ENCODE results near the gene COL6A2. TPM values are rescaled to one million over a fixed set of nuclear protein-coding genes. Genes with fewer than 3 reads are reported as not detected.
A peak's percentile ranks its signal among the peaks of the same experiment; 100 is the strongest.

COL6A2 gene
- total RNA-seq, 1 donor from 2014 or later = 227 TPM

GRCh38 chr21:46154155-46154954 lies 56.4 kb downstream of the COL6A2 start:
- H3K9me3 ChIP-seq = no peaks in the 10 kb centered on the region
- intact Hi-C loops (cut with DNase I) = no loop called here
- H3K4me3 ChIP-seq = no peak overlapping the region
- H3K27ac ChIP-seq = no peak overlapping the region
- DNase-seq (peak; percentile 36), ATAC-seq (no peak)
- H3K27me3 ChIP-seq (ENCODE audit: low read depth) = no peaks in the 10 kb centered on the region
- peaks cover 11% of the 10 kb centered on the region for H3K4me1 ChIP-seq
- no peak for TF ChIP-seq CTCF (IDR thresholded peaks at IDR 0.05)
- no peaks in the 10 kb centered on the region for H3K36me3 ChIP-seq

- Histone ChIP-seq H3K27ac (no peak overlapping the region), H3K4me1 (peaks cover 11% of the 10 kb centered on the region), H3K36me3 (no peaks in the 10 kb centered on the region), H3K27me3 (ENCODE audit: low read depth) (no peaks in the 10 kb centered on the region), H3K9me3 (no peaks in the 10 kb centered on the region), H3K4me3 (no peak overlapping the region)
- DNase-seq = peak; percentile 39
- no peak for ATAC-seq
- TF ChIP-seq CTCF (IDR thresholded peaks at IDR 0.05) = no peak
- intact Hi-C loops (cut with DNase I) = no loop called here
These were observed 57.1 kb downstream of the COL6A2 start for GRCh38 chr21:46154955-46155513.

GRCh38 chr21:46155514-46156377 lies 57.8 kb downstream of the COL6A2 start, which contains the start of gene FTCD:
TSS of gene FTCD (minus strand) at chr21:46155579. CDS start at chr21:46155523, 56 bp downstream.
- Histone ChIP-seq H3K9me3 (no peaks in the 10 kb centered on the region), H3K27ac (no peak within 1 kb of the TSS), H3K4me3 (no peak within 1 kb of the TSS), H3K27me3 (ENCODE audit: low read depth) (no peaks in the 10 kb centered on the region), H3K36me3 (no peaks in the 10 kb centered on the region), H3K4me1 (peaks cover 11% of the 10 kb centered on the region)
- DNase-seq (peak; percentile 41), ATAC-seq (no peak)
- intact Hi-C loops (cut with DNase I) = no loop called here
- TF ChIP-seq CTCF (IDR thresholded peaks at IDR 0.05) = no peak

GRCh38 chr21:46156378-46156645 lies 58.4 kb downstream of the COL6A2 start:
- no peak for DNase-seq
- no peak for TF ChIP-seq CTCF (IDR thresholded peaks at IDR 0.05)
- intact Hi-C loops (cut with DNase I) = no loop called here
- no peak overlapping the region for H3K4me3 ChIP-seq
- ATAC-seq = no peak
- H3K27me3 ChIP-seq (ENCODE audit: low read depth) = no peaks in the 10 kb centered on the region
- H3K4me1 ChIP-seq = peaks cover 11% of the 10 kb centered on the region
- no peak overlapping the region for H3K27ac ChIP-seq
- no peaks in the 10 kb centered on the region for H3K36me3 ChIP-seq
- H3K9me3 ChIP-seq = no peaks in the 10 kb centered on the region

- ATAC-seq = no peak
- no peaks in the 10 kb centered on the region for H3K27me3 ChIP-seq (ENCODE audit: low read depth)
- H3K36me3 ChIP-seq = no peaks in the 10 kb centered on the region
- peaks cover 11% of the 10 kb centered on the region for H3K4me1 ChIP-seq
- intact Hi-C loops (cut with DNase I) = no loop called here
- no peak overlapping the region for H3K4me3 ChIP-seq
- DNase-seq = no peak
- no peak overlapping the region for H3K27ac ChIP-seq
- no peaks in the 10 kb centered on the region for H3K9me3 ChIP-seq
- TF ChIP-seq CTCF (IDR thresholded peaks at IDR 0.05) = no peak
These were observed 58.8 kb downstream of the COL6A2 start for GRCh38 chr21:46156678-46157077.
